OCI-LY3 (cell line): ENCODE data around the gene ACE.

ENCODE experiments used
- CTCF ChIP-seq: fragments of 200-600, 300-600 bp; sonication (generic); IDR thresholded peaks from 2 replicates; pipeline ENCODE4 v1.5.1; 2014; ENCODE audit warnings: antibody characterized with exemption, low read length, low read depth
- EZH2phosphoT487 ChIP-seq: fragments of 200-600 bp; shearing (Covaris generic); IDR thresholded peaks from 2 replicates; pipeline ENCODE4 v1.6.1; 2018; ENCODE audit warnings: antibody characterized with exemption, mixed run types, low read depth

GRCh38 chr17:63495491-63495890 is 18.6 kb downstream of the ACE start:
- TF ChIP-seq CTCF (no peak), EZH2phosphoT487 (no peak)
